CD4-positive, alpha-beta T cell (primary cell): ENCODE data around the gene SSPN. TPM values are rescaled to one million over a fixed set of nuclear protein-coding genes. Genes with fewer than 3 reads are reported as not detected.

Source experiments
- ATAC-seq: fragments of 200-7000 bp; cut with Tn5 transposase; one replicate; pipeline ENCODE4 v1.10.0; 2022; ENCODE audit warnings: mild to moderate bottlenecking; ENCODE audit not compliant: poor library complexity
- CTCF ChIA-PET: fragments of 350-600 bp; sonication (Branson Sonifier 250); formaldehyde crosslinking; loops from one replicate; lab custom pipeline; 2021; ENCODE audit warnings: antibody characterized with exemption, inconsistent platforms; lab: Charles Lee
- POLR2A ChIA-PET: fragments of 350-600 bp; sonication (Branson Sonifier 250); formaldehyde crosslinking; loops from one replicate; lab custom pipeline; 2021; ENCODE audit warnings: antibody characterized with exemption, inconsistent platforms; lab: Charles Lee
- DNase-seq, 14 experiments: peaks; one replicate each; pipeline ENCODE4 v3.0.0-alpha.2; 2013 to 2020; ENCODE audit warnings: mixed read lengths in 2 of 14
- H3K27ac ChIP-seq, 2 donors: one replicate each; pipeline versions ENCODE4 v1.5.1 to v1.7.0; 2013; ENCODE audit warnings: low read length in 2 of 2, low read depth in 1 of 2, mild to moderate bottlenecking in 1 of 2
- H3K27me3 ChIP-seq, 2 experiments: 1 replicate in 1 of 2; 2 replicates in 1 of 2; pipeline versions ENCODE4 v1.6.1 to v1.7.0; 2013; ENCODE audit warnings: low read length in 2 of 2, control low read depth in 1 of 2, mild to moderate bottlenecking in 1 of 2, moderate library complexity in 1 of 2; ENCODE audit not compliant: insufficient read depth in 2 of 2, control insufficient read depth in 1 of 2
- H3K36me3 ChIP-seq: one replicate; pipeline ENCODE4 v1.6.1; 2013; ENCODE audit warnings: low read length, control low read depth; ENCODE audit not compliant: insufficient read depth
- H3K4me1 ChIP-seq: one replicate; pipeline ENCODE4 v1.6.1; 2013; ENCODE audit warnings: low read length, control low read depth; ENCODE audit not compliant: insufficient read depth
- H3K4me3 ChIP-seq: one replicate; pipeline ENCODE4 v1.5.1; 2013; ENCODE audit warnings: mild to moderate bottlenecking, low read length, moderate library complexity
- H3K9me3 ChIP-seq, 2 experiments: 1 replicate in 1 of 2; 2 replicates in 1 of 2; pipeline versions ENCODE4 v1.6.1 to v1.7.0; 2013; ENCODE audit warnings: low read length in 2 of 2, mild to moderate bottlenecking in 2 of 2, control low read depth in 1 of 2, moderate library complexity in 1 of 2; ENCODE audit not compliant: control insufficient read depth in 1 of 2, insufficient read depth in 1 of 2
- H3K27ac Mint-ChIP-seq: one replicate; pipeline ENCODE4 v1.8.0; 2020; ENCODE audit warnings: mixed read lengths
- H3K27me3 Mint-ChIP-seq: one replicate; pipeline ENCODE4 v1.8.0; 2021; ENCODE audit warnings: mixed read lengths
- H3K36me3 Mint-ChIP-seq: one replicate; pipeline ENCODE4 v1.8.0; 2021; ENCODE audit warnings: low read depth, mixed read lengths
- H3K4me1 Mint-ChIP-seq: one replicate; pipeline ENCODE4 v1.8.0; 2021; ENCODE audit warnings: low read depth, mixed read lengths
- H3K4me3 Mint-ChIP-seq: one replicate; pipeline ENCODE4 v1.8.0; 2020; ENCODE audit warnings: mild to moderate bottlenecking, mixed read lengths
- H3K9me3 Mint-ChIP-seq: one replicate; pipeline ENCODE4 v1.8.0; 2020; ENCODE audit warnings: mixed read lengths
- intact Hi-C, 2 experiments: fragments of 100-400 bp; cut with DNase I in 1 of 2; cut with micrococcal nuclease in 1 of 2; formaldehyde crosslinking; loops; one replicate each; pipeline versions ENCODE4 v1.15.1 to v1.9.0; 2023 to 2025; cut with DNase I, micrococcal nuclease
- total RNA-seq, 174 experiments: library from RNA in 2 of 174; stranded (reverse) in 2 of 174; gene quantifications; one replicate each; pipeline ENCODE4 v1.2.3 and lab custom pipeline; 2021 to 2026
- TF ChIP-seq, protein P1 (sequence below): fragments of 200-600 bp; IDR thresholded peaks from one replicate; pipeline ENCODE4 v1.8.0; 2022; ENCODE audit warnings: antibody characterized with exemption, mild to moderate bottlenecking

Gene SSPN
- total RNA-seq, 2 experiments from 2014 or later = not detected

DNA sequence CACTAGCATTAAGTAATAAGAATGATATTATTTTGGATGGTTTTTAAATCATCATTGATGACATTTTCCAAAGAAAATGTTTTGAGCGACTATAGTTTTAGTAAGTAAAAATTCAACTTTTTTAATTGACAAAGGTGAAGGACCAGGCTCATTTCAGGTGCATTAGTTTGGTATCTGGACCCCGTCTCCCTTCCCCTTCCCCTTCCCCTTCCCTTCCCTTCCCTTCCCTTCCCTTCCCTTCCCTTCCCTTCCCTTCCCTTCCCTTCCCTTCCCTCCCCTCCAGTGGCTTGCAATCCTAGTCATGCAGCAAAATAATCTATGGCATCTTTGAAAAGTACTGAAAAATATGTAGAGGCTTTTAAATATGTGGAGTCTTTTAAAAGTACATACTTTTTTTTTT, 13.0 kb upstream of the SSPN start:
- H3K27ac Mint-ChIP-seq = no peak overlapping the region
- no peaks in the 10 kb centered on the region for H3K9me3 ChIP-seq
- peaks cover 4 to 10% of the 10 kb centered on the region in 2 experiments for H3K27me3 ChIP-seq
- no peak overlapping the region for H3K4me3 ChIP-seq
- no peaks in the 10 kb centered on the region for H3K36me3 ChIP-seq
- H3K27ac ChIP-seq = no peak overlapping the region
- H3K9me3 Mint-ChIP-seq = no peaks in the 10 kb centered on the region
- no peaks in the 10 kb centered on the region for H3K4me1 ChIP-seq
- ATAC-seq = no peak
- TF ChIP-seq, protein P1, sequence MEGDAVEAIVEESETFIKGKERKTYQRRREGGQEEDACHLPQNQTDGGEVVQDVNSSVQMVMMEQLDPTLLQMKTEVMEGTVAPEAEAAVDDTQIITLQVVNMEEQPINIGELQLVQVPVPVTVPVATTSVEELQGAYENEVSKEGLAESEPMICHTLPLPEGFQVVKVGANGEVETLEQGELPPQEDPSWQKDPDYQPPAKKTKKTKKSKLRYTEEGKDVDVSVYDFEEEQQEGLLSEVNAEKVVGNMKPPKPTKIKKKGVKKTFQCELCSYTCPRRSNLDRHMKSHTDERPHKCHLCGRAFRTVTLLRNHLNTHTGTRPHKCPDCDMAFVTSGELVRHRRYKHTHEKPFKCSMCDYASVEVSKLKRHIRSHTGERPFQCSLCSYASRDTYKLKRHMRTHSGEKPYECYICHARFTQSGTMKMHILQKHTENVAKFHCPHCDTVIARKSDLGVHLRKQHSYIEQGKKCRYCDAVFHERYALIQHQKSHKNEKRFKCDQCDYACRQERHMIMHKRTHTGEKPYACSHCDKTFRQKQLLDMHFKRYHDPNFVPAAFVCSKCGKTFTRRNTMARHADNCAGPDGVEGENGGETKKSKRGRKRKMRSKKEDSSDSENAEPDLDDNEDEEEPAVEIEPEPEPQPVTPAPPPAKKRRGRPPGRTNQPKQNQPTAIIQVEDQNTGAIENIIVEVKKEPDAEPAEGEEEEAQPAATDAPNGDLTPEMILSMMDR = no peak
- H3K4me1 Mint-ChIP-seq = no peaks in the 10 kb centered on the region
- no peak overlapping the region for H3K4me3 Mint-ChIP-seq
- no peak for DNase-seq
- ChIA-PET CTCF (no interaction called here), POLR2A (no interaction called here)
- intact Hi-C loops = no loop called here
- peaks cover 47% of the 10 kb centered on the region for H3K27me3 Mint-ChIP-seq
- no peaks in the 10 kb centered on the region for H3K36me3 Mint-ChIP-seq

- DNase-seq (no peak), ATAC-seq (no peak)
- no peaks in the 10 kb centered on the region for H3K36me3 ChIP-seq
- POLR2A ChIA-PET = no interaction called here
- no peaks in the 10 kb centered on the region for H3K9me3 ChIP-seq
- no peak overlapping the region for H3K27ac Mint-ChIP-seq
- no peaks in the 10 kb centered on the region for H3K9me3 Mint-ChIP-seq
- H3K4me3 ChIP-seq = no peak overlapping the region
- H3K36me3 Mint-ChIP-seq = no peaks in the 10 kb centered on the region
- peaks cover 46% of the 10 kb centered on the region for H3K27me3 Mint-ChIP-seq
- intact Hi-C loops = no loop called here
- H3K4me3 Mint-ChIP-seq = no peak overlapping the region
- CTCF ChIA-PET = no interaction called here
- no peaks in the 10 kb centered on the region for H3K4me1 ChIP-seq
- H3K4me1 Mint-ChIP-seq = no peaks in the 10 kb centered on the region
- H3K27ac ChIP-seq = no peak overlapping the region
- TF ChIP-seq, protein P1 = no peak
- peaks cover 4 to 8% of the 10 kb centered on the region in 2 experiments for H3K27me3 ChIP-seq
Measured at GRCh38 chr12:26185532-26186320, 9.6 kb upstream of the SSPN start.

DNA sequence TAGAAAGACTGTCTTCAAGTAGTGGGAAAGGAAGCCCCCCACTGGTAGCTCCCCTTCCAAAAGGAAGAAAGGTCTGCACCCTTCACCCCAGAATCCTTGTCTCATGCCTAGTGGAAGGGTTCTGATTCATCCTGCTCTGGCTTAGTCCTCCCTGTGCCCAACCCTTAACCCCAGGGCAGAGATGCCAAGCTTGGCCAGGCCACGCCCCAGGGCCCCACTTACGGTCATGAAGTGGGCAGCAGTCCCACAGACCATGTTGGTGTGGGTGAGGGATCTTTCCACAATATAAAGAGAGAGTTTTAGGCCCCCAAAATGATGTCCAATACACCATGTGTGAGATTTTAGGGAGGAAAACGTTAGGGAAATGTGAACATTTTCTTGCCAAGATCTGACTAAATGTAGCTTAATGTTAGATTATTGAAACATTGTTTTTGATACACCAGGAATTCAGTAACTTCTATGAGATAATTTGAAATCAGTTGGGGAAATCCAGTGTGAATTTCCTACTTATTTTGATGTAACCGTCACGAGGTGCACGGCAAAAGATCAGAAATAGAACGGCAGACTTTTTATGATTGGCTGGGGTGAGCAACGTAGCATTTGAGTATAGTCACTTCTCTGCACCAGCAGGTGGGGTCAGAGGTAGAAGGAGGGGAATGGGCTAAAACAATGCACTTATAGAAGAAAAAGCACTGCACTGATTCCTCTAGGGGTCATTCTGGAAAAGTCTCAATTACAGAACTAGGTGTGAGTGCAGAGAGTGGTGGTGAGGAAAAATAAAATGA, 8.2 kb upstream of the SSPN start:
- H3K27me3 ChIP-seq = peaks cover 4 to 7% of the 10 kb centered on the region in 2 experiments
- no peak overlapping the region for H3K4me3 ChIP-seq
- H3K27ac ChIP-seq = no peak overlapping the region
- Mint-ChIP-seq H3K4me3 (no peak overlapping the region), H3K27me3 (peaks cover 43% of the 10 kb centered on the region), H3K4me1 (no peaks in the 10 kb centered on the region), H3K9me3 (no peaks in the 10 kb centered on the region), H3K36me3 (no peaks in the 10 kb centered on the region), H3K27ac (no peak overlapping the region)
- ATAC-seq (no peak), DNase-seq (no peak)
- POLR2A ChIA-PET = interaction anchor here (0.6 kb wide), 1 partner anchor 275 kb away, joined by 3 read pairs; no protein-coding TSS in a partner anchor
- CTCF ChIA-PET = no interaction called here
- no peaks in the 10 kb centered on the region for H3K4me1 ChIP-seq
- no peaks in the 10 kb centered on the region for H3K36me3 ChIP-seq
- intact Hi-C loops = no loop called here
- H3K9me3 ChIP-seq = no peaks in the 10 kb centered on the region
- TF ChIP-seq, protein P1 = no peak
